Measurements from ENCODE around the gene UCN2.
A peak's percentile ranks its signal among the peaks of the same experiment; 100 is the strongest.
"Not testable (repeated sequence)": the region's sequence is repeated elsewhere in the genome, so short reads cannot be mapped to it uniquely, and the experiment has no call there.

UCN2 gene

GRCh38 chr3:48561045-48561736, 2.4 kb downstream of the UCN2 start:
- DNase-seq (ENCODE audit: low spot score), result no peak

- no peak for DNase-seq (ENCODE audit: low spot score)
Measured at GRCh38 chr3:48560648-48561018, 2.9 kb downstream of the UCN2 start.

DNA sequence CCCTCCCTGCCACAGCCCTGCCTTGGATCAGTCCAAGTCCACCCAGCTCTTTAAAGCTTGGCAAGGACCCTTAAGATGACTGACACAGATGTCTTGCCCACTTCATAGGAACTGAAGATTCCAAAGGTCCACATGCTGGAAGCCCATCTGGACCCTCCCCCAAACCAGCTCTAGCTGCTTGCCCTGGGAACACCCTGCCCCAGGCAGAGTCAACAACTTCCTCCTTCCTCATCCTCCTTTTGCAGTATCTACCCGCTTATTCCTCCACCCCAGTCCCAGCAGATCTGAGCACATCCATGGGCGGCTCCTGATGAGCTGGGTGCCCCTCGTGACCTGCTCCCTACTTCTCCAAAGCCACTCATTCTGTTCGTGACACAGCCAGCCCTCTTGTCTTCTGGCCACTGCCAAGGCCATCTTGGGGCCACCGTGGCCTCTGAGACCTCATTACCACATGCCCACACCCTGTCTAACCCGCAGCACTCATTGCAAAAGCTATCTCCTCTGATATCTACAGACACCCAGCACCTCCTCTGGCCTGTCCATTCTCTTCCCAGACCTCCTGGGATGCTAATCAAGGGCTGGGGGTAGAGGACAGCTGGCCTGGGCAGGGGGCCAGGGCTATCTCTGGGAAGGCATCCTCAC, 5.0 kb downstream of the UCN2 start:
- no peak for DNase-seq (ENCODE audit: low spot score)

- DNase-seq (ENCODE audit: low spot score), result peak; percentile 99
Measured at GRCh38 chr3:48556796-48557626, 6.6 kb downstream of the UCN2 start, which contains the start of gene PFKFB4. Gene PFKFB4 (minus strand): TSS chr3:48556803. CDS start chr3:48556777, 26 bp downstream.

DNA sequence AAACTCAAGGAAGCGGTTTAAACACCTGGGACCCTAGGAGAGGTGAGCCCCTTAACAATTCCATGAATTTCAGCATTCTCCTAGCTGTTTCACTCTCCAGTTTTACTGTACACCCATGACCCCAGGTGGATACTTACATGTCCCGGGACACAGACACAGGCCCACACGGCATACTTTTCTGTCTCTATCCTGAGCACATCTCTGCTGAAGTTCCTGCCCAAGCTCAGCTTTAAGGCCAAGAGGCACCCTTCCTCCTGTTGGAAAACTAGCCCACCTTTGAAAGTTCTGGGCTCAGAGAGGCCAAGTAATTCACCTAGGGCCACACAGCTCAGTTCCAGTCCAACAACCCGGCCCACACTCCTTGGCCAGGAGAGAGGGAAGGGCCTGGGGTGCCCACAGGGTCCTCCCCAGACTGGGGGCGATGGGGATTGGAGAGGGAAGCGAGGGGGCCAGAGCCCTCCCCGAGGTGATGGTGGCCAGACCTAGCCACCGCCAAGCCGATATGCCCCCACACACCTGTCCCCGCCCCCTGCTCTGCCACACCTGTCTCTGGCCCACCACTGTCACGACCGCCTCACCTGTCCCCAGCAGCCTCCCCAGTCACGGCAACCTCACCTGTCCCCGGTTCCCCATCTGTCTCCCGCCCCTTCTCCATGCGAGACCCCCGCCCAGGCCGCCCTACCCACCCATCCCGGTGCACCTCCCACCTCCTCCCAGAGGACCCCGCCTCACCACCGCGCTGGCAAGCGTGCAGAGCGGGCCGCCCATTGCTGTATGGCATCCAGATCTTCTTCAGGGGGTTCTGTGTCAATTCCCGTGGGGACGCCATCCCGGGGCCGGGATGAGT, 7.4 kb downstream of the UCN2 start:
- no peak for DNase-seq (ENCODE audit: low spot score)

DNA sequence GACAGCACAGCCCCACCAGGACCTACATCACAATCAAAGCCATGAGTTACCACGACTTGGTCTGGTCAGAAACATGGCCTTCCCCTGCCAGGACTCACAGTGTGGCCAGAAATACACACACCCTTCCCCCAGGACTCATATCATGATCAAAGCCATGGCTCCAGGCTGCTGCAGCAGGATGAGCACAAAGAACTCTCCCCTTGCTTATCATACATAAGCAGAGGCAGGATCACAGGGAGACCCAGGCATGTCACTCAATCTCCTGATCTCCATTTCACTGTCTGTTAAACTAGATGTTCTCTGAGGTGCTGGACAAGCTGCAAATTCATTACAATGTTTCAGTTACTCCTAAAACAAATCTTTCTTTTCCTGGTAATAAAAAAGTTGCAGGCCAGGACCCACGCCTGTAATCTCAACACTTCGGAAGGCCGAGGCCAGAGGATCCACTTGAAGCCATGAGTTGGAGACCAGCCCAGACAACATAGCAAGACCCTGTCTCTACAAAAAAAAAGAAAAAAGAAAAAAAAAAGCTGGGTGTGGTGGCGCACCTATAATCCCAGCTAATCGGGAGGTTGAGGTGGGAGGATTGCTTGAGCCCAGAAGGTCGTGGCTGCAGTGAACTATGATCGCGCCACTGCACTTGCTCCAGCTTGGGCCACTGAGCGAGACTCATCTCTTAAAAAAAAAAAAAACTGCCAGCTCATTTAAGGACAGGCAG, 8.2 kb downstream of the UCN2 start:
- DNase-seq (ENCODE audit: low spot score), result no peak

DNA sequence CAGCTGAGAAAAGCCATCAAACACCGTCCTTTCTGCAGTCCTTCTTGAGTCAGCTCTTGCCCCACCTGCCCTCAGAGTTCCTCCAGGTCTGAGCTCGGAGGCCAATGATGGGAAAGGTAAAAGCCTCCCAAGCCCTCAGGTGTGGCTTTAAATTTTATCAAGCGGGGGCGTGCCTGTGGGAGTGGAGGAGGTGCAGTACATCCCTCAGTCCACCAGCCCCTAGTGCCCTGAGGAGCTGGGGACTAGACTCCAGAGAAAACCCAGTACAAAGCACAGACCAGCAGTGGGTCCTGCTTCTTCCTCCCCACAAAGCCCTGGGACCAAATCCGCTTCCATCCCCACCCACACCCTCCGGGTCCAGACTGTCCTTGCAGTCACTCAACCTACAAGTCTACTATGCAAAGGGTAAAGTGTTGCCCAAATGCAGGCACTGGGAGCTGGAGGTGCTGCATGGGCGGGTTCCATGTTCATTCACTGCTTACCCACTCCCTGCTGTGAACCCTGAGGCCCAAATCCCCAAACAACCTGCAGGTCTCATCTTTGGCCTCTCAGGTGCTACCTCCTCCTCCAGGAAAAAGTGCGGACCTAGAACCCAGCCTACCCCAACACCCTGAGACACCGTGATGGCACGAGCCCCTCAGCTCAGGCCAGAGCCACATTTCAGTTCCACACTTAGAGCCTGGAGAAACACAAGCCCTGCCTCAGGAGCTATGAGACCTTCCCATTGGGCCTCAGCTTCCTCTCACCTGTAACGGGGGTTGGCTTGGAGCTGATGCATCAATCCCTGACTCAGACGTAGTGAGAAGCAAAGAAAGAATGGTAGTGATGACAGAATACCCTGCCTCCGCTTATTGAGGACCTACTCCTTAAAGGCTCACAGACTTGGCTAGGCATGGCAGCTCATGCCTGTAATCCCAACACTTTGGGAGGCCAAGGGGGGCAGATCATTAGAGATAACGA, 9.4 kb downstream of the UCN2 start:
- no peak for DNase-seq (ENCODE audit: low spot score)

GRCh38 chr3:48553361-48553760, 10.2 kb downstream of the UCN2 start:
- no peak for DNase-seq (ENCODE audit: low spot score)

- DNase-seq (ENCODE audit: low spot score), result no peak
Measured at GRCh38 chr3:48552111-48552951, 11.2 kb downstream of the UCN2 start.

DNA sequence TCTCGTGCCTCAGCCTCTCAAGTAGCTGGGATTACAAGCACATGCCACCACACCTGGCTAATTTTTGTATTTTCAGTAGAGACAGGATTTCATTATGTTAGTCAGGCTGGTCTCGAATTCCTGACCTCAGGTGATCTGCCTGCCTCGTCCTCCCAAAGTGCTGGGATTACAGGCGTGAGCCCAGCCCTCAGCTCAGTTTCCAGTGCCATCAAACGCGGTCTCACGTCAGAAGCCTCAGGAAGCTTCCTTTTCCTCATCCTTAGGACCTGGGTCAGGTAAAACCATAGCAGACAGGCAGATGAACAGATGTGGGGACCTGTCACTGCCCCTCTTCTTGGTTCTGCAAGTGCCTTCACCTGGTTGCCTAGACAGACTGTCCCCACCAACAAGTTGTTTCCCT, 11.9 kb downstream of the UCN2 start:
- not testable (repeated sequence) for DNase-seq (ENCODE audit: low spot score)

GRCh38 chr3:48548729-48549705, 14.6 kb downstream of the UCN2 start:
- peak; percentile 88 for DNase-seq (ENCODE audit: low spot score)

DNA sequence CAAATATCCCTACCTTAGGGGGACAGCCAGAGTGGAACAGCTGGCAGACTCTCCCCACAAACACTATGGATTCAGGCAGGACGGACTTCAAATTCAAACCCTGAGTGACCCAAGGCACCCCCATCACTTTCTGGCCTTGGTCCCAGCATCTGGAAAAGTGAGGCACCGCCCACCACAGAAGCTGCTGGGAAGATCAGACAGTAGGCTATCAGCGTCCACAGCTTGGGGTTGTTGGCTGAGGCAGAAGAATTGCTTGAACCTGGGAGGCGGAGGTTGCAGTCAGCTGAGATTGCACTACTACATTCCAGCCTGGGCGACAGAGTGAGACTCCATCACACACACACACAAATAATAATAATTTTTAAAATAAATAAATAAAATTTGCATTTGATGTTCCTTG, 15.5 kb downstream of the UCN2 start:
- no peak for DNase-seq (ENCODE audit: low spot score)

DNA sequence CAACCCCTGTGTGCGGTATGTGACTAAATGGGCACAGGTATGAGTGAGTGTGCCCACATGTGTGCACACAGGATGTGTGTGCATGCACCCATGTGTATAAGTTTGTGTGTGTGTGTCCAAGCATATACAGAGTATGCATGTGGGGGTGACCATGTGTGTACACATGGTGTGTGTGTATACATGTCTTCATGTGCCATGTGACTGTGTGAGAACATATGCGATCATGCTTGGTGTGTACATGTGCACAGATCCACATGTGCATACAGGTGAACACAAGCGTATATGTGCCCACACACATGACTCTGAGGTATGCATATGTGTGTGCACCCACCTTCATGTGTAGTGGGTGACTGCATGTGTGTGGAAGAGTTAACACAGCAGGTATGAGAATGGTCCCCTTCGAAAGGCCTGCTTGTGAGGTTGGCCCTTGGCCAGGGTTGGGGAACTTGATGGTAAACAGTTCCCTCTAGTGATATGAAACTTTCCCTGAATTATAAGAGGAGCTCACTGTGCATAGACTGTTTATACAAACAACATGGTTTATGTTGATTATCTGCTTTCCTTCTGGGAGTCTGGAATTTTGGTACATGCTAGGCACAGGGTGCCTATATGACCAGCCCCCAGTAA, 17.3 kb downstream of the UCN2 start:
- no peak for DNase-seq (ENCODE audit: low spot score)

GRCh38 chr3:48544141-48544540, 19.4 kb downstream of the UCN2 start:
- DNase-seq (ENCODE audit: low spot score), result no peak

GRCh38 chr3:48543271-48543866, 20.2 kb downstream of the UCN2 start:
- no peak for DNase-seq (ENCODE audit: low spot score)

GRCh38 chr3:48538451-48538850, 25.1 kb downstream of the UCN2 start:
- no peak for DNase-seq (ENCODE audit: low spot score)

- no peak for DNase-seq (ENCODE audit: low spot score)
Measured at GRCh38 chr3:48536785-48537184, 26.8 kb downstream of the UCN2 start.

Measured in D341Med (cell line).